GM12891 (cell line): Measurements from ENCODE around the gene EYS.

Experiments used
- POLR2A ChIP-seq: IDR thresholded peaks from 2 replicates; pipeline ENCODE4 v1.6.1; 2011; ENCODE audit warnings: low read depth, low read length, control low read depth
- POU2F2 ChIP-seq: IDR thresholded peaks from 2 replicates; pipeline ENCODE4 v1.6.1; 2011; ENCODE audit warnings: low read depth, mild to moderate bottlenecking, control low read depth, low read length, moderate library complexity

GRCh38 chr6:64049736-64050135, 1657.3 kb downstream of the EYS start:
- no peak for TF ChIP-seq POU2F2
- TF ChIP-seq POLR2A: no peak
